Measurements from ENCODE around the gene CCDC34.

CCDC34 gene, protein sequence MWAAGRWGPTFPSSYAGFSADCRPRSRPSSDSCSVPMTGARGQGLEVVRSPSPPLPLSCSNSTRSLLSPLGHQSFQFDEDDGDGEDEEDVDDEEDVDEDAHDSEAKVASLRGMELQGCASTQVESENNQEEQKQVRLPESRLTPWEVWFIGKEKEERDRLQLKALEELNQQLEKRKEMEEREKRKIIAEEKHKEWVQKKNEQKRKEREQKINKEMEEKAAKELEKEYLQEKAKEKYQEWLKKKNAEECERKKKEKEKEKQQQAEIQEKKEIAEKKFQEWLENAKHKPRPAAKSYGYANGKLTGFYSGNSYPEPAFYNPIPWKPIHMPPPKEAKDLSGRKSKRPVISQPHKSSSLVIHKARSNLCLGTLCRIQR

DNA sequence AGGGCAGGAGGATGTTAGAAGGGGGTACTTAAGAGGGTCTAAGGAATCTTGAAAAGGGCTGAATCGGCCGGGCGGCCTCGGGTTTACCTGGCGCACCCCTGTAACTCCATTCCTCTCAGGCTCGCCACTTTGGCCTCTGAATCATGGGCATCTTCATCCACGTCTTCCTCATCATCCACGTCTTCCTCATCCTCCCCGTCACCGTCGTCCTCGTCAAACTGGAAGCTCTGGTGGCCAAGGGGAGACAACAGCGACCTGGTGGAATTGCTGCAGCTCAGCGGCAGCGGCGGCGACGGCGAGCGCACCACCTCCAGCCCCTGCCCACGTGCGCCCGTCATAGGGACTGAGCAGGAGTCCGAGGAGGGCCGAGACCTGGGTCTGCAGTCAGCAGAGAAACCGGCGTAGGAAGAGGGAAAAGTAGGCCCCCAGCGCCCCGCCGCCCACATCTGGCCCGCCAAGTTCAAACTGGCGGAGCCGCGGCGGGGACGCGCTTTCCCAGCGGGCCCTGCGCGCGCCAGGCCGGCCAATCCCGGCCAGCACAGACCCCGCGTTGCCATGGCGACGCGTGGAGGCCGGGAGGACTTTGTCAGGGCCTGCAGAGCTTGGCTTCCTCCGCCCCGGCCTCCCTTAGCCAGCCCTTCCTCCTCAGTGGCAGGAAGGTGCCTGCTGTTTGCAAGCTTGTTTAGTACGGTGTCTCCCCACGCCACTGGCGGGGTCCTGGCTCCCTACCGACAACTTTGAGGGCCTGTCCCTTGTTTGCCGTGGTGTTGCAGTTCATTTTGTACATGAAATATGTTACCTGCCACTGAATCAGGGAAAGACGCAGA lies at the start of gene CCDC34:
CCDC34 (minus strand) TSS at position 467 of the 827 bp plus-strand sequence; CDS start at position 446, 21 bp downstream.
- peak; percentile 10 for DNase-seq

DNA sequence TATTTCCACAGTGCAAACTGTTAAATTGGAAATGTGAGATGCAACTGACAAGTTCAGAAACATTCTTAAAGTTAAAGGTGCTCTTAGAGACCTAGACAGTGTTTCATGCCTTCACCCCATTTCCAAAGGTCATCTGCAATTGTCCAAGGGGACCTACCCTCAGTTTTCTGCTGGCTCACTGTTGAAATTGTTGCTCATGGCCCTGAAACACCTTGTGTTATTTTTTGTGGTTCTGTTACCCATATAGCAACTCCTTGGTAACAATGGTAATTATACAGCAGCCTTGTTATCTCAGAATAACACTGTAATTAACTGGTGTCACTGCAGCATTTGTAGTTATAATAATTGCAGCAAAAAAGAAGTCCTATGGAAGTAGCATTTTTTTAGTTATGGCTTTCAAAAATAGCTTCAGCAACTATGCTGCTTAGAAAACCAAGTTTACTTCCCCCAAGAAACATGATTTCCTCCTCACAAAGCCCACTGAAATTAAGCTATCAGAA lies 49.2 kb upstream of the CCDC34 start:
- no peak for DNase-seq

DNA sequence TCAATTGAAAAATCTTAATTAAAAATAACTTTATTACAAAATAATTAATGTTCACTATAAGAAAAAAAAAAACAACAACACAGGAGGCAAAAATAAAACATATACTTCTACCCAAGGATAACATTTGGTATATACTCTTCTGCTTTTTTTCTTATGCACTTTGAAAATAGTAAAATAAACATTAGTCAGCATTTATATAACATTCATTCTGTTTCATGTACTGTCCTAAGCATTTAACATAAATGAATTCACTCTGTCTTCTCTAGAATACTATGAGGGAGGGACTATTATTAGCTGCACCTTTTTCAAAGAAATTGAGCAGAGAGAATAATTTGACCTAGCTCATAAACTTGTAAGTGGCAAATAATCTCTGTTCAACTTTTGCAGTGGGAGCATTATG lies 48.3 kb upstream of the CCDC34 start:
- no peak for DNase-seq

DNA sequence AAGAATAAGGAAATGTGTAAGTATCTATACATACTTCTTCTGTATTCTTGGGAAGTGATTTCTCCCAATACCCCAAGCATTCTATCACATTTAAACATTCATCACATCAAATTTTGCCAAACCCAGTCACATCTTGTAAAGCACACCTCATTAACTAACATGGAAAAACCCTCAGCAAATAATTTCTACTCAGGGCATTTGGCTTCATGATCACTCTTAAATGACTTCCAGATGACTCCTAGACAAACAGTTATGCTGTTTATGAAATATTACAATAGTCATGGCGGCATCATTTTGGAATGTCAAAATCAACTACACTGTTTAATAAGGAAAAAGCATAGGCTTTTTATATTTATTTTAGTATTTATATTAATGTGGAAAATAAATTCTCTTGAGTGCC lies 47.3 kb upstream of the CCDC34 start:
- DNase-seq = no peak

DNA sequence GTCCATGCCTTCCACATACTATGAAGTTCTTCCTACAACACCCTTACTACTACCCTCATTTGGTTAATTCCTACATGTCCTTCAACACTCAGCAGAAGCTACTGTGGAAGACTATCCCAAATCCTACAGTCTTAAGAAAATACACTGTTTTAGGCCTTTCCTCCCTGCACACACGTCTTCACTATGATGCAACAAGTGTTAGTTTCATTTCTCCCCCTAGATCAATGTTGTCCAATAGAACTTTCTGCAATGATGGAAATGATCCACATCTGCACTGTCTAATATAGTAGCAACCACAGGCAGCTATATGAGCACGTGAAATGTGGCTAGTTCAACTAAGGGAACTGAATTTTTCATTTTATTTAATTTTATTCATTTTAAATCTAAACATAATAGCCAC lies 46.7 kb upstream of the CCDC34 start:
- DNase-seq = no peak

DNA sequence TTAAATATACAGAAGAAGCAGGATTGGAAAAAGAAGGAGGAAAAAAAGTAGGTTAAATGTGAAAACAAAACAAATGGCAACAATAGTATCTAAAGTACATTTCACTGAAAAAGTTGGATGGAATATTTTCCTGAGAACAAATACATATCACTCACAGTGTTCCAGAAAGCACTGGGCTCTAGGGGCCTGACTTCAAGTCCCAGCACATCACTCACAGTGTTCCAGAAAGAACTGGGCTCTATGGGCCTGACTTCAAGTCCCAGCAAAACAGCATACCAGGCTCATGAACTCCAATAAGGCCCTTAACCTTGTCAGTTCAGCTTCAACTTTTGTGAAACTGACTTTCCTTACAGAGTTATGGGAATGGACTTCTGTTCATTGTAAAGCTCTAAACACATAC lies 46.0 kb upstream of the CCDC34 start:
- no peak for DNase-seq

DNA sequence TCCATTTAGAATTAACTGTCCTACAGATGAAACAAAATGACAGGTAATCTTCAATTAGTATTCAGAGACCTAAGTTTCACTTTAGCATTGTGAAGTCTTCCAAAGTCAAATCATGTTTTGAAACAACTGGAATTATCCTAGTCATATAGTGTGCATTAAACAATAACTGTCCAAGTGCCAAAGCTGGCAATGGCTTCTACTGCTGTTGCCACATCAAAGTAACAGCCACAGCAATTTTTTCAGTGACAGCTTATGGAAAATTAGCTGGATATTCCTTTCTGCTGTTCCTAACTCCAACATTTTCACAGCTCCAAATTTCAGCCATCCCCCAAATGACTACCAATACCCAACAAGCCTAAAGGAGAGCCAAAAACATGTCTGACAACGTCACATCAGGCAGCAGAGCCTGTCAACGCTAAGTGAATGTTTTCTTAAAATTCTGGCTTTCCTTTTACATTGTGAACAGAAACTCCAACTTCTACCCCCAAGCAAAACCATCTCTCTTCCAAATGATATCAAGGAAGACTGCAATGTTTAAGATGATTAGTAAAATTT lies 45.3 kb upstream of the CCDC34 start:
- no peak for DNase-seq

DNA sequence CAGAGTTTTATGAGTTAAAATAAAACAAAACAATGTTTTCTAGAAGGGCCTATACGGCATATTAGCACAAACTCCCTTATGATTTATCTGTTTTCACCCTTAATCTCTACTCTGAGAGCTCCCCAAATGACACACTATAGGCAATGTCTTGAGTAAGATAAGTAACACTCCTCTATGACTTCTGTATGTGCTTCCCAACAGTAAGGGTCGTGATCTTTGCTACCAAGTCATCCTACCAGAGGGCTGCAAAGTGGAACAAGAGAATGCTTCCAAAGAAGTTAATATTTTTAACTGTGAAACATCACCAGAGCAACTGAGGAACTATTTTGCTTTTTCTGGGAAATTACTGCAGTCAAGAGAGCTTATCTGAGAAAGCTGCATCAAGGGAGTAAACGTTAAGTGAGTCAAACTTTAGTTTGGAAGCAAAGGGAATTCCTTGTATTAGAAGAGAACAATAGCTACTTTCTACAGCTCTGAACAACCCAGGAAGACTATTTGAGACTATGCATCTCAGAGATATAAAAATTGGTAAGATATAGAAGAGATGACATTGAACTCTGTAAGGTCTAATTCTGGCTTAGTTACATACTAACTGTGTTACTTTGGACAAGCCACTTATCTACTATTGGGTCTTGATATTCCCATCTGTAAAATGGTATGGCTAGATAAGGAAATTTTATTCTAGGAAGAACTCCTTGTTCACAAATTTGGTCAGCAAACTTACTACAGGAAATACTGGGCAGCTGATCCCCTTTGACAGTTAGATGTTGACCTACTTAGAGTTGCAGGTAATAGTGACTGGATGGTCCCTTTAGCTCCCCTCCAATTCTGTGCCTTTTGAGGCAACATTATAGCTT lies 43.7 kb upstream of the CCDC34 start:
- DNase-seq = no peak

DNA sequence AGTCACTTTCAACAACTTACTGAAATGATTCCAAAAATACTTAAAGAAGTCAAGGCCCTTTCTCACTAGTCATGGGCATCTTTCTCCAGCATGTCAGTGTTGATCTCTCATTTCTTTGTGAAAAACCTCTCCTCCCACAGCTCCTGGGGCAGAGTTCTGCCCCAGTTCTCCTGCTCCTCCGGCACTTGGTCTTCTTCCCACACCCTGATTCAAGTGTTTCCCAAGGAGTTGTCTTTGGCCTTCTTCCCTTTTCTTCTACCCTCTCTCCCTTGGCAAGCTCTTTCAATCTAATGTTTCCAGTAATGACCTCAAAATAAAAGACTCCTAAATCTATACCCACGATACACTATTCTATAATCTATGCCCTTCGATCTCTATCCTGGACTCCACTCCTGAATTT lies 42.1 kb upstream of the CCDC34 start:
- DNase-seq = no peak

DNA sequence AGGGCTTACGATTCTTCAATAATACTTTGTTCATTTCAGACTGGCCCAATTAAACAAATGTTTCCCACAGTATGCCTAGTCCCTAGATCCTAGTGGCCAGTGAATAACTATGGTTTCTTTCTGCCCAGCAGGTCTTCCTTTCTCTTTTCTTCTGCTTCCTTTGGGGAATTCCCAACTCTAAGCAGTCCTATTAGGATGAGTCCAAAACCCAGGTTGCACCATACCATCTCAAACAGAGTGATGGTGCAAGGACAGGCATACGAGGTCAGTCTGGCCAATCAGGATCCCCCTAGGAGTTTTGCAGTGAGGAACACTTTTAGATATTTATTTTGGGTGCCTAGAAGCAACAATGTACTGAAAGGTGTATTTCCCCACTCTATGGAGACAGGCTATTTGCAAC lies 41.4 kb upstream of the CCDC34 start:
- DNase-seq = no peak

DNA sequence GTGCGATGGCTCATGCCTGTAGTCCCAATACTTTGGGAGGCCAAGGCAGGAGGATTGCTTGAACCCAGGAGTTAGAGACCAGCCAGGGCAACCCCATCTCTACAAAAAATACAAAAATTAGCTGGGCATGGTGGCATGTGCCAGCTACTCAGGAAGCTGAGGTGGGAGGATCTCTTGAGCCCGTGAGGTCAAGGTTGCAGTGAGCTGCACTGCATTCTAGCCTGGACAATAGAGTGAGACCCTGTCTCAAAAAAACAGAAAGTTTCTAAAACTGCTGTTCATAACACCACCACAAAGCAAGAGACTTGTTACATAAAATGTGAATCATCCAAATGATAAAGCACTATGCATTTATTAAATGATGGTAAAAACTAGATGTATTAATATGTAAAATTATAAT lies 40.2 kb upstream of the CCDC34 start:
- no peak for DNase-seq

DNA sequence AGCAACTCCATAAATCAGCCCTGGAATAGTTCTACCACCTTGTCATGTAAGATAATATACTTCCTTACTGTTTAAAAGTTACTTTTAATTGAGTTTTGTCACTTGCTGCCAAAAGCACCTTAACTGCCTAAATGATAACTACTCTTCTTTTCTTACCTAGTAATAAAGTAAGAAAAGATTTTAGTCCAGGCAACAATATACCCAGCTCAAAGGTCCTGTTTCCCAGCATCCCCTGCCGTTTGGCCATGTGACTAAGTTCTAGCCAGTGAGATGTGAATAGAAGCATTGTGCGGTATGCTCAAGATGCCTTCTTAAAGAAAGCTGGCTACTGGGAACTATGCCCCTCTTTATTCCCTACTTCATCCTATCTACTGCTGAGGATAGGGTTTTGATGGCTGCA lies 39.4 kb upstream of the CCDC34 start:
- DNase-seq = no peak

DNA sequence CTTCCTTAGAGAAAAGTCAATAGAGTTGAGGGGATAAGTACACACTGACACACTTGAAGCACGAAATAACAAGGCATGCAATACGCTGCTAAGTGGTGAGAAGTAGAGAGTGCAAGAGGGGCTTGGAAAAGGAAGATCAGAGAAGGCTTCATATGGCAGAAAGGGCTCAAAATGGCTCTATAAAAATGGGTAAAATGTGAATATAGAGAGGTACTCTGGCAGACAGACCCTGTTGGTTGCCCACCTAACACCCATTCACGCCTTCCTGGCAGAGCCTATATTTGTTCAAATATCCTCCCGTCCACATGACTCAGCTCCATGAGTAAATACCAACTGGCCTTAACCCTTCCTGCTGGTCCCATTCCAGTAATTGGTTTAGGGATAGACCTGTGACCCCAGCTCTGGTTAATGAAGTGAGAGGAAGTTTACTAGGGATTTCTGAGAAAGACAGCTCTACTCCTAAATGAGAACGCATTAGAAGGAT lies 38.9 kb upstream of the CCDC34 start:
- DNase-seq = no peak

DNA sequence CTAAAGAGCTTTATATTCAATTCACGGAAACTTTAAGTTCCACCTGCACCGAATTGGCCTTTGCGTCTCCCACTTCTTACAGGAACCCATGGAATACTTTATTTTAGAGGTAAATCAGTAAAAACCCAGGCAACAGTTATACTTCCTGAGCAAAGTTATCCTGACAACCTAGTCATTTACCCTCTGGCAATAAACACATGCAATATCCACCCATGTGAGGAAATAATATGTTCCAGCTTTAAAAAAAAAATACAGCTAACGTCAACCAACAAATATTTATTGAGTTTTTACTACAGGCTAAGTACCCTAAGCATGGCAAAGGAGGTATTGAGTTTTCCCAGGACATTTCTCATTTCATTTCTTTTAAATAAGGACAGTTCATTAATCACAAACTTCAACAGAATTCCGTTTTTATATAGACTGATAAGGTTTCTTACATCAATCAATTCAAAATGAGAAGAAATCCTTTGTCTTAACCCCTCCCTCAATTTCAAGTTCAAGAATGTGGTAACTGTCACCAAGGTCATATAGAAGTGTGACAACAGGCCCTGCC lies 38.3 kb upstream of the CCDC34 start:
- DNase-seq = no peak

DNA sequence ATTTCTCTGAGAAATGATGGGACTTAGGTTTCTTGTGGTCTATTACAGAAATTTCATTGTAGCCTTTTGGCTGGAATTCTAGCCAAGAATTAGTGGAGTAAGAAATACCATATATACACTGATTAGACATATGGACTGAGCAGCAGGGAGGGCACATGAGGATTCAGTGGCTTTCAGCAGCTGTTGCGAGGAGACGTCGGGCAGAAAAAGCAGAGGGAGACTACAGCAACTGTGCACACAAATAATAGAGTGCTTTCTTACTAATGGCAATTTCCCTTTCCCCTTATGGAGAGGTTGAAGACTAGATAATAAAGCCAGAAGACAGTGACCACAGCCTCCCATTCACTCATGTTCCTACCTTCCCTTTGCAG lies 35.4 kb upstream of the CCDC34 start:
- no peak for DNase-seq

DNA sequence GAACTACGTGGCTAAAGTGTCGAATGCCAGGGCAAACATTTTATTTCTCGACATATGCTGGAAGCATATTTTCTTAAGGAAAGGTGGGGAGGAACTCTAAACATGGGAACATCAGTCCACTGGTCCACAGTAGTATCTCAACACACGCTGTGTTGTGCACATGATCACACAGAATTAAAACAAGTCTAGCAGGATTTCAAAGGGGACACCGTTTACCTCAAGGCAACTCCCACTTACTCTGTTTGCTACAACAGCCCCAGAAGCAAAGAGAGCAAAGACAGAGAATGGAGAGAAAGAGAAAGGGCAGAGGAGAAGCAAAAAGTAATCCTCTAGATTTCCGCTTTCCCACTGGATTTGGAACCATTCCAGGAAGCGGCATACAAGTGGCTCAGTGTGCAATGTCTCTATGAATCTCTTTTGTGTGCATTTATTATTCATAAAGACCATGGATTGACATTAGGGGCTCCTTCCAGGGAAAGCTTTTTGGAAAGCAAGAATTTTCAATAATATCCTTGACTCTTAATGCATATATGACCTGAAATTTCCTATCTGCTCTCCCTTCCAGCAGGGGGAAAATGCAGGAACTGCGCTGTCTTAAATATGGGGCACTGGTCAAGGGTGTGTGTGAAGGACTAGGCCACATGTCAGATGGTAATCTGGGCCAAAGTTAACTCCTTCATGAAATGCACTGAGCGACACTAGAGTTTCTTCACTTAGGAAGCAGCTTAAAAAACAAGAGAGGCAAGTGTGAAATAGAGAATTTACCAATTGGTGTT lies 34.8 kb upstream of the CCDC34 start:
- DNase-seq = no peak

DNA sequence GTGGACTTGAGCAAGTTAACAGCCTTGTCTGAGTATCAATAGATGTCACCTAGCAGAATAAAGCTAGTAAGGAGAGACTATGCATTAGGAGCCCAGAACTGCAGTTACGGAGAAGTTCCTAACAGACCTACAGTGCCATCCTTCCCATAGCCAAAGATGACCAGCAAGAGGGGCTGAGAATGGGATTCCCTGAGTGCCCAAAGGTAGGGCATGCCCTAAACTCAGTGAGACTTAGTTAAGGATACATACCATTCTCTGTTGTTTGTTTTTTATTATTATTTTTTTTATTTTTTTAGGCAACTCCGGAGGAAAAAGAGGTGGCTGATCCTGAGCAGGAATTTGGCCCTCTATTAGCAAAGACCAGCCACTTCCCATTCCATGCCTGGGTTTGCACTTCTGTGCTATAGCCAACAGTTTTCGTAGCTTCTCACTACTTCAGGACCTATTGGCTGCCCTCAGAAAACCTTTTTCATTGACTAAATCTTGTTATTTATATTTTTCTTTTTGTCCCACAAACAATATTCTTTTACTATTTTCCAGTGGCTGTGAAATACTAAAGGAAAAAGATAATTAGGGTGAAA lies 33.3 kb upstream of the CCDC34 start:
- no peak for DNase-seq

DNA sequence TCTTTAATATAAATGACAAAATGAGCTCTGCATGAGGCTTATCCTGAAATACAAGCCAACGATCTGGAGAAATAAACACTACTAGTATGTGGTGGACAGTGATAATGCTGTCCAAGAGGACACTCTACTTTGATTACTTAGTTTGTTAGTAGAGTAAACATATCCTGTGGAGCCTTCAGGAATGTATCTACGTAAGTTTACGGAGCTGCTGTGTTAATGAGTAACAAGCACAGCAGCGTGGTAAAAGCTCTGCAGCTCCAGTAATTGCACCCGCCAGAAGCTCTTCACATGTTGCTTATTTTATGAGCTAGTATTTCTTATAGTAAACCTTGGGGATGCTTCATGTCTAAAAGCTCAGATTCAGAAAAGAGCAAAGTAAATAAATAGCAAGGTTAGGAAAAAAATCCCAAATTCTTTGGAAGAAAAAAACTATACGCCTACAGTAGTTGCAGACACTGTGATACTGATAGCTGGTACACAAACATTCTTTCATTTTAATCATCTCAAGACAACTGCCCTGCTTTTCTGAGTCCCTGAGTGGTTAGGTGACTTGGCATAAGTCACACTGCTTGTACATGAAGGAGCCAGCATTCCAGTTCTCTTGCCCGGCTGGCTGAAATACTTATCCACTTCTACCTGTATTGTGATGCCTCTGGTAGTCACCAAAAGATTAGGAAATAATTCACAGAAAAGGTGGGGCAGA lies 32.7 kb upstream of the CCDC34 start:
- DNase-seq = no peak

DNA sequence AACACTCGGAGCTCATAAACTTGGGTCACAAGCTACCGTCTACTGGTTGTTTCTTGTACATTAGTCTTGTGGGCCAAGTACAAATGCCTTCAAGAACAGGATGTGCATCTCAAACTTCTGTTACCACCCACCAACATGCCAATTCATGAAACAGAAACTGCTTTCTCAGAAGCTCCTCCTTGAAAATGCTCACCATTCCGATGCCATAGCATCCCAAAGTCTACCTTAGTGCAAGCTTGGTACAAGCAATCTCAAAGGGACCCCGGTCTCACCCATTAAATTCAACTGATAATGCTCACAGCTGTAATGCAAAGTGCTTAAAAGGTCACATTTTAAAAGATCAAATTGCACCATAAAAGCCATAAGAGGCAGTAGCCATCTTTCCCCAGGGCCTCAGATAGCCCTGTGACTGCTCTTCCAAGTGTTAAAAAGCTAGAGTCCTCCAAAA lies 31.8 kb upstream of the CCDC34 start:
- DNase-seq = no peak

All from NCI-H1436 treated with DMSO at 0.1 percent for 48 hours (cell line).